ENCODE results near the gene RBM18. TPM values are rescaled to one million over a fixed set of nuclear protein-coding genes. Genes with fewer than 3 reads are reported as not detected.

Gene RBM18
- total and polyA plus RNA-seq, 2 experiments from 2014 or later, result 11.6 to 32.6 TPM

- TF ChIP-seq EZH2phosphoT487 (IDR thresholded peaks at IDR 0.05; ENCODE audit: insufficient read depth, low read depth), result no peak
- TF ChIP-seq EZH2 (IDR thresholded peaks at IDR 0.05; ENCODE audit: insufficient read depth, poor library complexity, severe bottlenecking), result no peak
- Histone ChIP-seq H3K27me3 (replicated peaks; ENCODE audit: insufficient read depth) (no peaks in the 10 kb centered on the region), H3K79me2 (ENCODE audit: insufficient read depth) (peaks cover 95% of the 10 kb centered on the region), H3K9me2 (ENCODE audit: insufficient read depth) (no peaks in the 10 kb centered on the region), H3K36me3 (ENCODE audit: low read depth) (peaks cover 3% of the 10 kb centered on the region; the same call in 1 of the 2 replicates), H3K9me3 (ENCODE audit: low read depth) (no peaks in the 10 kb centered on the region), H4K20me1 (ENCODE audit: insufficient read depth) (0 out of 2 replicates have a peak, but pooled peaks cover 4% of the 10 kb centered on the region), H3K4me1 (ENCODE audit: insufficient read depth) (peaks cover 23% of the 10 kb centered on the region), H3K4me2 (ENCODE audit: unreplicated experiment) (peak overlapping the region; percentile 99), H3K4me3 (peak overlapping the region; percentile 97), H3F3A (ENCODE audit: insufficient read depth) (peaks cover 3% of the 10 kb centered on the region; the same call in 1 of the 2 replicates), H3K27ac (peak overlapping the region; percentile 89), H2AFZ (peak overlapping the region; percentile 90), H3K9ac (peak overlapping the region; percentile 95)
- DNase-seq, result peak; percentile 64
- 13 to 14% methylated on average over 17 of the region's 17 CpGs for WGBS, 2 experiments (ENCODE audit: low coverage in 1 of 2, low lambda C conversion rate in 2 of 2, missing lambda C conversion rate in 2 of 2)
- in situ Hi-C loops (cut with MboI), result no loop called here
Measured at GRCh38 chr9:122265149-122265915, 692 bp upstream of the RBM18 start.

- peak overlapping the region; percentile 95 for H3K9ac ChIP-seq
- H3K9me2 ChIP-seq (ENCODE audit: insufficient read depth), result no peaks in the 10 kb centered on the region
- H3K27ac ChIP-seq, result peak overlapping the region; percentile 89
- H3K36me3 ChIP-seq (ENCODE audit: low read depth), result peaks cover 6% of the 10 kb centered on the region; the same call in 1 of the 2 replicates
- H3K9me3 ChIP-seq (ENCODE audit: low read depth), result no peaks in the 10 kb centered on the region
- DNase-seq, result peak; percentile 56
- H2AFZ ChIP-seq, result peak overlapping the region; percentile 90
- H3K79me2 ChIP-seq (ENCODE audit: insufficient read depth), result peaks cover 98% of the 10 kb centered on the region
- peaks cover 23% of the 10 kb centered on the region for H3K4me1 ChIP-seq (ENCODE audit: insufficient read depth)
- WGBS, 2 experiments (ENCODE audit: low coverage in 1 of 2, low lambda C conversion rate in 2 of 2, missing lambda C conversion rate in 2 of 2), result 20 to 21% methylated on average over 13 of the region's 13 CpGs
- H3K4me2 ChIP-seq (ENCODE audit: unreplicated experiment), result peak overlapping the region; percentile 99
- no peaks in the 10 kb centered on the region for H3K27me3 ChIP-seq (replicated peaks; ENCODE audit: insufficient read depth)
- in situ Hi-C loops (cut with MboI), result no loop called here
- H3K4me3 ChIP-seq, result peak overlapping the region; percentile 97
- H3F3A ChIP-seq (ENCODE audit: insufficient read depth), result no peaks in the 10 kb centered on the region
- TF ChIP-seq EZH2phosphoT487 (IDR thresholded peaks at IDR 0.05; ENCODE audit: insufficient read depth, low read depth), result no peak
- TF ChIP-seq EZH2 (IDR thresholded peaks at IDR 0.05; ENCODE audit: insufficient read depth, poor library complexity, severe bottlenecking), result no peak
- H4K20me1 ChIP-seq (ENCODE audit: insufficient read depth), result 0 out of 2 replicates have a peak, but pooled peaks cover 4% of the 10 kb centered on the region
Measured at GRCh38 chr9:122263699-122264349, 816 bp downstream of the RBM18 start.

GRCh38 chr9:122262073-122262472 is 2.6 kb downstream of the RBM18 start:
- H4K20me1 ChIP-seq (ENCODE audit: insufficient read depth), result 0 out of 2 replicates have a peak, but pooled peaks cover 4% of the 10 kb centered on the region
- 90 to 100% methylated on average over 1 of the region's 1 CpG for WGBS, 2 experiments (ENCODE audit: low coverage in 1 of 2, low lambda C conversion rate in 2 of 2, missing lambda C conversion rate in 2 of 2)
- H3K36me3 ChIP-seq (ENCODE audit: low read depth), result peaks cover 6% of the 10 kb centered on the region
- H3K27me3 ChIP-seq (replicated peaks; ENCODE audit: insufficient read depth), result no peaks in the 10 kb centered on the region
- H3K9me3 ChIP-seq (ENCODE audit: low read depth), result no peaks in the 10 kb centered on the region
- no peak overlapping the region for H3K9ac ChIP-seq
- no peak overlapping the region for H3K27ac ChIP-seq
- no peak overlapping the region for H3K4me3 ChIP-seq
- no peaks in the 10 kb centered on the region for H3K9me2 ChIP-seq (ENCODE audit: insufficient read depth)
- in situ Hi-C loops (cut with MboI), result no loop called here
- no peak for DNase-seq
- peaks cover 23% of the 10 kb centered on the region for H3K4me1 ChIP-seq (ENCODE audit: insufficient read depth)
- H3F3A ChIP-seq (ENCODE audit: insufficient read depth), result no peaks in the 10 kb centered on the region
- no peak for TF ChIP-seq EZH2 (IDR thresholded peaks at IDR 0.05; ENCODE audit: insufficient read depth, poor library complexity, severe bottlenecking)
- TF ChIP-seq EZH2phosphoT487 (IDR thresholded peaks at IDR 0.05; ENCODE audit: insufficient read depth, low read depth), result no peak
- no peak overlapping the region for H3K4me2 ChIP-seq (ENCODE audit: unreplicated experiment)
- peaks cover 98% of the 10 kb centered on the region for H3K79me2 ChIP-seq (ENCODE audit: insufficient read depth)
- no peak overlapping the region for H2AFZ ChIP-seq

- in situ Hi-C loops (cut with MboI), result no loop called here
- H2AFZ ChIP-seq, result no peak overlapping the region
Measured at GRCh38 chr9:122261469-122261881, 3.2 kb downstream of the RBM18 start.

More at GRCh38 chr9:122261469-122261881, 3.2 kb downstream of the RBM18 start:
- H3K4me2 ChIP-seq (ENCODE audit: unreplicated experiment), result no peak overlapping the region
- TF ChIP-seq EZH2 (IDR thresholded peaks at IDR 0.05; ENCODE audit: insufficient read depth, poor library complexity, severe bottlenecking) (no peak), EZH2phosphoT487 (IDR thresholded peaks at IDR 0.05; ENCODE audit: insufficient read depth, low read depth) (no peak)
- H3K9me3 ChIP-seq (ENCODE audit: low read depth), result no peaks in the 10 kb centered on the region
- peaks cover 95% of the 10 kb centered on the region for H3K79me2 ChIP-seq (ENCODE audit: insufficient read depth)
- H3K36me3 ChIP-seq (ENCODE audit: low read depth), result peaks cover 6% of the 10 kb centered on the region
- peaks cover 23% of the 10 kb centered on the region for H3K4me1 ChIP-seq (ENCODE audit: insufficient read depth)
- H3K9me2 ChIP-seq (ENCODE audit: insufficient read depth), result no peaks in the 10 kb centered on the region
- H3K4me3 ChIP-seq, result no peak overlapping the region
- H3K27ac ChIP-seq, result no peak overlapping the region
- H3F3A ChIP-seq (ENCODE audit: insufficient read depth), result no peaks in the 10 kb centered on the region
- no peaks in the 10 kb centered on the region for H3K27me3 ChIP-seq (replicated peaks; ENCODE audit: insufficient read depth)
- H3K9ac ChIP-seq, result no peak overlapping the region
- 42 to 54% methylated on average over 1 of the region's 1 CpG for WGBS, 2 experiments (ENCODE audit: low coverage in 1 of 2, low lambda C conversion rate in 2 of 2, missing lambda C conversion rate in 2 of 2)
- peak; percentile 89 for DNase-seq
- H4K20me1 ChIP-seq (ENCODE audit: insufficient read depth), result 0 out of 2 replicates have a peak, but pooled peaks cover 4% of the 10 kb centered on the region

Data from GM23248 (cell line).